Measurements from ENCODE around the gene ANKRD63.

The ANKRD63 gene

DNA sequence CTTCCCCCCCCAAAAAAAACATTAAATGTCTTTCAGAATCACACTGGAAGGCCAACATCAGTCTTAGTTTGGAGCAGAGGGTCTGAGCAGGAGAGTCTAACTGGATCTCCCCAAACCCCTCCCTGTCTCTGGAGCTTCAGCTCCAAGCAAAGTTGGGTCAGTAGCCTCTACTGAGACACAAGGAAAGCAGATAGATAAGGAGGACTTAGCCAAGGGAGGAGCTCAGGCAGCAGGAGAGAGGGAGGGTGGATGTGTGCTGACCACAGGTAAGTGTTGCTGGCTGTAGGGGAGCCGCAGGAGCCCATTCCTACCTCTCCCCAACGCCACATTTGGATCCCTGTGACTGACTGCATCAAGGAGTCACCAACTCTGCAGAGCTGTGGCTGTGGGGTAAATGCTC is 17.9 kb upstream of the ANKRD63 start:
- TF ChIP-seq, protein P1, sequence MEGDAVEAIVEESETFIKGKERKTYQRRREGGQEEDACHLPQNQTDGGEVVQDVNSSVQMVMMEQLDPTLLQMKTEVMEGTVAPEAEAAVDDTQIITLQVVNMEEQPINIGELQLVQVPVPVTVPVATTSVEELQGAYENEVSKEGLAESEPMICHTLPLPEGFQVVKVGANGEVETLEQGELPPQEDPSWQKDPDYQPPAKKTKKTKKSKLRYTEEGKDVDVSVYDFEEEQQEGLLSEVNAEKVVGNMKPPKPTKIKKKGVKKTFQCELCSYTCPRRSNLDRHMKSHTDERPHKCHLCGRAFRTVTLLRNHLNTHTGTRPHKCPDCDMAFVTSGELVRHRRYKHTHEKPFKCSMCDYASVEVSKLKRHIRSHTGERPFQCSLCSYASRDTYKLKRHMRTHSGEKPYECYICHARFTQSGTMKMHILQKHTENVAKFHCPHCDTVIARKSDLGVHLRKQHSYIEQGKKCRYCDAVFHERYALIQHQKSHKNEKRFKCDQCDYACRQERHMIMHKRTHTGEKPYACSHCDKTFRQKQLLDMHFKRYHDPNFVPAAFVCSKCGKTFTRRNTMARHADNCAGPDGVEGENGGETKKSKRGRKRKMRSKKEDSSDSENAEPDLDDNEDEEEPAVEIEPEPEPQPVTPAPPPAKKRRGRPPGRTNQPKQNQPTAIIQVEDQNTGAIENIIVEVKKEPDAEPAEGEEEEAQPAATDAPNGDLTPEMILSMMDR (IDR thresholded peaks at IDR 0.05; ENCODE audit: low read depth, low read length) = no peak
- H3K4me3 ChIP-seq (ENCODE audit: low read depth, low read length) = no peak overlapping the region

DNA sequence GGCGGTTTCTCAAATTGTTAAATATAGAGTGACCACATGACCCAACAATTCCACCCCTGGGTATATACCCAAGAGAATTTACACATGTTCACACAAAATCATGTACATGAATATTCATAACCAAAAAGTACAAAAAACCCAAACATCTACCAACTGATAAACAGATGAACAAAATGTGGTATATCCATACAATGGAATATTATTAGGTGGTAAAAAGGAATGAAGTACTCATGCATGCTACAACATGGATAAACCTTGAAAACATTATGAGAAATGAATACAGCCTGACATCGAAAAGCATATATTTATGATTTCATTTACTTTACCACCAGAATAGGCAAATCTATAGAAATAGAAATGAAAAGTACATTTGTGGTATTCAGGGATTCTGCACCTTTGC is 17.5 kb upstream of the ANKRD63 start:
- no peak overlapping the region for H3K4me3 ChIP-seq (ENCODE audit: low read depth, low read length)
- TF ChIP-seq, protein P1 (IDR thresholded peaks at IDR 0.05; ENCODE audit: low read depth, low read length) = no peak

DNA sequence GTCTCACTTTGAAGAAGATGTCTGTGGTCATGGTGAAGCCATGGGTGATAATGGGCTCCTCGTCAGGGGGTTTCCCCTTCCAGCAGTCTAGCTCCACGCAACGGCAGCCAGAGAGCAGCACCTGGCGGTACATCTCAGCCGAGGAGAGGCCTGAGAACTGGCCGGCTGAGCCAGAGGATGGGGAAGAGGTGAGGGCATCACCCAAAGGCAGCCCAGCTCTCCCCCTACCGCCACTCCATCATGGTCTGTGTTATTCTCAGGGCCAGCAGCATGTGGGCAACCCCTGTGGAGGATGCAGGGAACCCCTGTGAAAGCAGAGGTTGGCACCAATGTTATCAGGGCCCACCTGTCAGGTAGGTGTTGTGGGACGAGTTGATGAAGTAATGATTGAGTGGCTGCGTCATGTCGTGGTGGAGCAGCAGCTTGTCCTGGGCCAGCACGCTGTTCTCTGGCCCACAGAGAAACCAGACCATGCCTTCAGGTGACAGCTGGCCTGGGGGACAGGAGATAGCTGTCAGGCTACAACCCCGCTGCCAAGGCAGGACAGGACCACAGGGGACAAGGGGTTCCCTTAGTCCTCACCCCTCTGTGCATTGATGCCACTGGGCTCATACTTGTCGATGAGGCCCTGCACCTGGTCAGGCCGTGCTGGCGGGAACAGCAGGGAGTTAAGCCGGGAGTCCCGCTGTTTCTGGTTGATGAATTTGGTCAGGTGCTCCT is 15.5 kb upstream of the ANKRD63 start:
- no peak overlapping the region for H3K4me3 ChIP-seq (ENCODE audit: low read depth, low read length)
- TF ChIP-seq, protein P1 (IDR thresholded peaks at IDR 0.05; ENCODE audit: low read depth, low read length) = no peak

DNA sequence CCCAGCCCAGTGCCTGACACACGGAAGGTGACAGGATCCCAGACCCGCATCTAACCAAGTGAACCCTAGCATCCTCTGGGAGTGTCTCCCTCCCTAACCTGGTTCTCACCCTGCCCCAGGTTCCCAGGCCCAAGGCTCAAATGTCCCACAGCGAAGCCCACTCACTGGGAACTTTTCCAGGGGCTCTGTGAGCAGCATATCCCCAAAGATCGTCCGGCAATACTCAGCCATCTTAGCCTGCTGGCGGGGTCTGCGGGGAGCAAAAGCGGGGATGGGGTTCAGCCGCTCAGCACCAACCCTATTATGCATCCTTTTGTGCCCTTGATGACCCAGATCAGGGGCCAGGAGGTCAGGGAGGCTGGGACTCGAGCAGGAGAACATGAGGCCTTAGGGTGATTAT is 14.5 kb upstream of the ANKRD63 start:
- TF ChIP-seq, protein P1 (IDR thresholded peaks at IDR 0.05; ENCODE audit: low read depth, low read length) = no peak
- H3K4me3 ChIP-seq (ENCODE audit: low read depth, low read length) = no peak overlapping the region

DNA sequence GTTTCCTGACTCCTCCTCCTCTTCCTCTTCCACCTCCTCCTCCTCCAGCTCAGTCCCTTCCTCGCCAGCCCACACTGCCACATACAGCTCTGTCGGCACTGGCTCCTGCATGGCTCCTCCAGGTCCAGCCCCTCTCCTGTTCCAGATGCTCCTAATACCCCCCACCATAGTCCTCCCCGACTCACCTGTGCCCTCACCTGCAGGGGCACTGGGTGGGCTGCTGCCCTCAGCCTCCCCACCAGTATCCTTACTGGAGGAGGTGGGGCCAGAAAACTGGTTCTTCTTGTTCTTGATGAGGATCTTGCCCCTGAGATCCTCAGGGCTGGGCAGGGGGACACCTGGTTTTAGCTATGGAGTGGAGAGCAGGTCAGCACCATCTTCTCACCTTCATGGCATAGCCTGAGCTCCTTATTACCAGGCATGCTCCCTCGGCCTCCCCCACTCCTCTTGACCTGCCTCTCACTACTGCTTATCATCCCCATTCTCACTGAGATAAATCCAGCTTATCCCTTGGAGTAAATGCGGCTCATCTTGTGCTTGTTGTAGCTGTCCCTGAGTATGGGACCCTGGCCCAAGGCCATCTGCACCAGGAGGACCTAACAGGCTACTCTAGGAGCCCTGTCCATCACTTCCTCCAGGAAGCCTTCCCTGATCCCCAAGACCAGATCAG is 13.8 kb upstream of the ANKRD63 start:
- TF ChIP-seq, protein P1 (IDR thresholded peaks at IDR 0.05; ENCODE audit: low read depth, low read length) = no peak
- H3K4me3 ChIP-seq (ENCODE audit: low read depth, low read length) = no peak overlapping the region

DNA sequence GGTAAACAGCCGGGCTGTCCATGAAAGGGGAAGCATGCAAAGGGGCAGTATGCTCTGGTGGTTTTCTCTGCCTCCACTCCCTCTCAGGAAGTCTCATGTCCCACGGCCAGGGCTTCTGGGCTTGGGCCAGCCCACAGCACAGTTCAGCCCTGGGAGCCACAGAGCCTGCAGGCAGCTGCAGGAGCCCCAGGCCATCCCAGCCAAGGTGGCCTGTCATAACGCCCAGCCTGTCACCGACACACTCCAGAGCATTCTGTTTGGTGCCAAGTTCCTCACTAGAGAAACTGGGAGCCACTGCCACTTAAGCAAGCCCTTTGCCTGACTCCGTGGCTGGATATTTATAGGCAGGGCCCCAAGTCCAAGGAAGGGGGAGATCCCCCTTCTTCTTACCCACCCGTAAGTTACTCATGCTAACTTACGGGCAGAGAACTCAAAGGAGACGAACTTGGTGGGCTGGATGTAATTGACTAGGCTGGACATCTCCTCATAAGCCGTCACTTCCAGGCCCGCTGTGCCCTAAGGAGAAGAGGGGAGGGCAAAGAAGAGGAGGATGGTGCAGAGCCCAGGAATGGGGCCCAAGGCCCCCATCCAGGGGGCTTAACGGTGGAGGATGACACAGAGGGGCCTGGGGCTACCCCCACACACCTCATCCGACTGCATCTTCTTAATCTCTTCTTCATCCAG is 13.2 kb upstream of the ANKRD63 start:
- no peak overlapping the region for H3K4me3 ChIP-seq (ENCODE audit: low read depth, low read length)
- TF ChIP-seq, protein P1 (IDR thresholded peaks at IDR 0.05; ENCODE audit: low read depth, low read length) = no peak

DNA sequence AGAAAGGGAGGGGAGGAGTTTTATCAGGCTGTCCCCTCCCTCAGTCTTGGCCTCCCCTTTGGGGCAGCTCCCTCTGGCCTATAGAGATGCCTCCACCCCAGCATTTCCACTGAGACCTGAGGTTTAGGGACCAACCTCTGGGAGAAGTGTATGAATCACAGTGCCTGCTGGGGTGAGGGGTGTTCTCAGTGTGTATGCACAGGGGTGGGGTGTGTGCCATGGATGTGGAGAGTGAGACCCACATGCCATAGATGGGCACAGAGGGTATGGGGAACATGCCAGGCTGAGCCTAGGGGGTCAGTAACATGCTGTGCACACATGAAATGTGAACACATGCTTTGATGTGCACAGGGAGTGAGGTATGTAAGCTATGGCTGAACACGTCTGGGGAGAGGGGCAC is 12.4 kb upstream of the ANKRD63 start:
- H3K4me3 ChIP-seq (ENCODE audit: low read depth, low read length) = no peak overlapping the region
- TF ChIP-seq, protein P1 (IDR thresholded peaks at IDR 0.05; ENCODE audit: low read depth, low read length) = no peak
